ENCODE measurements around the gene DOK3.
A peak's percentile ranks its signal among the peaks of the same experiment; 100 is the strongest.

DOK3 gene

DNA sequence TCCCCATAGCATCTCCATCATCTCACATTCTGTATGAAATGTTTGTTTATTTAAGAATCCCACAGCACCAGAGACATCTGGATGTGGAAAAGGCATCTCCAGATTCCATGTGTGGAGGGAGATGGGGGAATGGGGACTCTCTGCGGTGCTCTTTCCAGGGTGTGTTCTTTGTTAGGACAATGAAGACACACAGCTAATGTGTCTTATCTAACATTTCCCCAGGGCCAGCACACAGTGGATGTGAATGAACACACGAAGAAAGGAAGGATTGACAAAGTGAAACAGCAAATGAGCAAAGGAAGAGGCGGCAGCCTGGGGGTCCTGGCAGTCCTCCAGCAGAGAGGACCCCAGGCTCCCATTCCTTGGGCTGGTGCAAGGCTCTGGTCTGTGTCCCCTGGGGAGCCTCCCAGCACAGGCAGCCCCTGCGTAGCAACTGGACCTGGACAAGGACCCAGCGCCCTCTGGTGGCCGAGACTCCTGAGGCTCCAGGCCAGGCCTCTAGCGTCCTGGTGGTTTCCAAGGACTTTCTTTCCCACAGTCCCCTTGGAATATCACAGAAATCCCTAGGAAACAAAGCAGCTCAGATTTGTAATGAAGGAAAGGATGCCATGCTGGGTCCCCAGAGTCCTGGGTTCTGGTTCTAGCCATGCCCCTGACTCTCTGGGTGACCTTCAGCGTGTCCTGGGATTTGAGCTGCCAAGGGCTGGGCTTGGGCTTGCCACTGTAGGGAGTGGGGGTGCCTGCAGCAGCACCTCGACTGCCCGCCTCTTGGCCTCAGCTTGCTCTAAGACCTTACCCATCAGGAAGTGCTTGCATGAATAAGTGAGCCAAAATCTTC lies 8.7 kb downstream of the DOK3 start:
- Histone ChIP-seq H3K27ac (ENCODE audit: low read depth, low read length) (peak overlapping the region; percentile 81; the same call in 1 of the 2 replicates), H3K9me2 (replicated peaks; ENCODE audit: insufficient read depth, low read length) (no peaks in the 10 kb centered on the region), H3K4me3 (ENCODE audit: insufficient read depth, low read length, poor library complexity, severe bottlenecking) (no peak overlapping the region), H3K79me2 (ENCODE audit: insufficient read depth, low read length) (no peaks in the 10 kb centered on the region), H3F3A (ENCODE audit: insufficient read depth) (peaks cover 14% of the 10 kb centered on the region), H3K9ac (ENCODE audit: low read length) (peak overlapping the region; percentile 29; the same call in 1 of the 2 replicates), H3K4me2 (ENCODE audit: low read depth, low read length, poor library complexity, severe bottlenecking) (no peak overlapping the region), H3K9me3 (ENCODE audit: insufficient read depth, low read length) (no peaks in the 10 kb centered on the region), H4K20me1 (ENCODE audit: low read depth, low read length) (no peaks in the 10 kb centered on the region), H3K27me3 (ENCODE audit: low read length) (no peaks in the 10 kb centered on the region), H3K36me3 (ENCODE audit: low read length) (no peaks in the 10 kb centered on the region), H2AFZ (ENCODE audit: low read depth, low read length, severe bottlenecking) (no peak overlapping the region)
- TF ChIP-seq EZH2phosphoT487 (conservative IDR thresholded peaks at IDR 0.05; ENCODE audit: low read length), result no peak
- TF ChIP-seq, protein P1, sequence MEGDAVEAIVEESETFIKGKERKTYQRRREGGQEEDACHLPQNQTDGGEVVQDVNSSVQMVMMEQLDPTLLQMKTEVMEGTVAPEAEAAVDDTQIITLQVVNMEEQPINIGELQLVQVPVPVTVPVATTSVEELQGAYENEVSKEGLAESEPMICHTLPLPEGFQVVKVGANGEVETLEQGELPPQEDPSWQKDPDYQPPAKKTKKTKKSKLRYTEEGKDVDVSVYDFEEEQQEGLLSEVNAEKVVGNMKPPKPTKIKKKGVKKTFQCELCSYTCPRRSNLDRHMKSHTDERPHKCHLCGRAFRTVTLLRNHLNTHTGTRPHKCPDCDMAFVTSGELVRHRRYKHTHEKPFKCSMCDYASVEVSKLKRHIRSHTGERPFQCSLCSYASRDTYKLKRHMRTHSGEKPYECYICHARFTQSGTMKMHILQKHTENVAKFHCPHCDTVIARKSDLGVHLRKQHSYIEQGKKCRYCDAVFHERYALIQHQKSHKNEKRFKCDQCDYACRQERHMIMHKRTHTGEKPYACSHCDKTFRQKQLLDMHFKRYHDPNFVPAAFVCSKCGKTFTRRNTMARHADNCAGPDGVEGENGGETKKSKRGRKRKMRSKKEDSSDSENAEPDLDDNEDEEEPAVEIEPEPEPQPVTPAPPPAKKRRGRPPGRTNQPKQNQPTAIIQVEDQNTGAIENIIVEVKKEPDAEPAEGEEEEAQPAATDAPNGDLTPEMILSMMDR (IDR thresholded peaks at IDR 0.05; ENCODE audit: insufficient read depth, low read length, poor library complexity, severe bottlenecking), result peak; percentile 95

DNA sequence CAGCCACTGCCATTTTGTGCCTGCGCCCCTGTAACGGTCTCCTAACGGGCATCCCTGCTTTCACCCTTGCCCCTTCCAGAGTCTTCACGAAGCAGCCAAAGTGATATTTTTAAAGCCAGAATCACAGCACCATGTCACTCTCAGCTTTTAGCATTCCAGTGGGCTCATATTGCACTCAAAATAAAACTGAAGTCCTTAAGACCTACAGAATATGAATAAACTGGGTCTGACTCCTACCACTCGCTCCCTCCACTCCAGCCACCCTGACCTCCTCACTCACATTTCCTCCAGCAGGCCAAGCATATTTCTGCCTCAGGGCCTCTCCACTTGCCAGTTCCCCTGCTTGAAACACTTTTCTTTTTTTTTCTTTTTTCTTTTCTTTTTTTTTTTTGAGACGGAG lies 9.8 kb downstream of the DOK3 start:
- H3K4me2 ChIP-seq (ENCODE audit: low read depth, low read length, poor library complexity, severe bottlenecking), result no peak overlapping the region
- H3K4me3 ChIP-seq (ENCODE audit: insufficient read depth, low read length, poor library complexity, severe bottlenecking), result no peak overlapping the region
- H3K9me2 ChIP-seq (replicated peaks; ENCODE audit: insufficient read depth, low read length), result no peaks in the 10 kb centered on the region
- H4K20me1 ChIP-seq (ENCODE audit: low read depth, low read length), result no peaks in the 10 kb centered on the region
- no peak for TF ChIP-seq EZH2phosphoT487 (conservative IDR thresholded peaks at IDR 0.05; ENCODE audit: low read length)
- TF ChIP-seq, protein P1 (IDR thresholded peaks at IDR 0.05; ENCODE audit: insufficient read depth, low read length, poor library complexity, severe bottlenecking), result no peak
- H3K27me3 ChIP-seq (ENCODE audit: low read length), result no peaks in the 10 kb centered on the region
- no peak overlapping the region for H3K9ac ChIP-seq (ENCODE audit: low read length)
- no peaks in the 10 kb centered on the region for H3K79me2 ChIP-seq (ENCODE audit: insufficient read depth, low read length)
- H3K36me3 ChIP-seq (ENCODE audit: low read length), result no peaks in the 10 kb centered on the region
- no peak overlapping the region for H3K27ac ChIP-seq (ENCODE audit: low read depth, low read length)
- H2AFZ ChIP-seq (ENCODE audit: low read depth, low read length, severe bottlenecking), result no peak overlapping the region
- H3K9me3 ChIP-seq (ENCODE audit: insufficient read depth, low read length), result no peaks in the 10 kb centered on the region
- peaks cover 14% of the 10 kb centered on the region for H3F3A ChIP-seq (ENCODE audit: insufficient read depth)

DNA sequence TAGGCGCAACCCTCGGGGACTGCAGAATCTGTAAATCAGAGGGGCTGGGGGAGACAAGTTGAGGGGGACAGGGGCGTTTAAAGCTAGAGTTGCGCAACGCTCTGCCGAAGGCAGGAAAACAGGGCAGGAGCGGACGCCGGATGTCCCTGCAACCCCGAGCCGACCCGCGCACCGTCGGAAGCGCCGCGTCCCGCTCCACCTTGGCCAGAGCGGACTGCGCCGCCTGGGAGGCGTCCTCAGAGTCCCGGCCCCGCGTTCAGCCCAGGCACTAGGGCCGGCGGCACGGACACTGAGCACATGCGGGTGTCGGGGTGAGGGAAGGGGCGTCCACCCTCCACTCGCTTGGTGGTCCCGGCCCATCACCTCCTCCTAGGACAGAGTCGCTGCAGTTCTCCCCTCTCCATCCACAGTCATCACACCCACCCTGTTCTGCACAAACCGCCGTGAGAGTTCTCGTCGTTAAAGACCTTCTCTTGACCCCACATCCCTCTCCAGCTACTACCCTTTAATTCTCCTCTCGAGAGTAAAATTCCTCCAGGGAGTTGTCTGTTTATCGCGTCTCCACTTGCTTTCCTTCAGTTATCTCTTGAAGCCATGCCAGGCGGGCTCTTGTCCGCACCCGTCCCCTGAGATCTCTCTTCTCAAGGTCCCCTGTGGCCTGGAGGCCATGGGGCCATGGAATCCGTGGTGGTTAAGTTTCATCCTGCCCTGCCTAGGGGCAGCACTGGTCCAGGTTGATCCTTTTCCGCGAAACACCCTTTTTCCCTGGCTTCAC lies 11.4 kb downstream of the DOK3 start:
- no peaks in the 10 kb centered on the region for H4K20me1 ChIP-seq (ENCODE audit: low read depth, low read length)
- peak overlapping the region; percentile 75 for H3K9ac ChIP-seq (ENCODE audit: low read length)
- H3K9me3 ChIP-seq (ENCODE audit: insufficient read depth, low read length), result no peaks in the 10 kb centered on the region
- no peaks in the 10 kb centered on the region for H3K9me2 ChIP-seq (replicated peaks; ENCODE audit: insufficient read depth, low read length)
- H3K27ac ChIP-seq (ENCODE audit: low read depth, low read length), result no peak overlapping the region
- H3F3A ChIP-seq (ENCODE audit: insufficient read depth), result peaks cover 19% of the 10 kb centered on the region
- peak overlapping the region; percentile 79 for H2AFZ ChIP-seq (ENCODE audit: low read depth, low read length, severe bottlenecking)
- no peaks in the 10 kb centered on the region for H3K36me3 ChIP-seq (ENCODE audit: low read length)
- TF ChIP-seq EZH2phosphoT487 (conservative IDR thresholded peaks at IDR 0.05; ENCODE audit: low read length), result no peak
- TF ChIP-seq, protein P1 (IDR thresholded peaks at IDR 0.05; ENCODE audit: insufficient read depth, low read length, poor library complexity, severe bottlenecking), result no peak
- H3K4me3 ChIP-seq (ENCODE audit: insufficient read depth, low read length, poor library complexity, severe bottlenecking), result peak overlapping the region; percentile 70
- peak overlapping the region; percentile 71 for H3K4me2 ChIP-seq (ENCODE audit: low read depth, low read length, poor library complexity, severe bottlenecking)
- no peaks in the 10 kb centered on the region for H3K27me3 ChIP-seq (ENCODE audit: low read length)
- no peaks in the 10 kb centered on the region for H3K79me2 ChIP-seq (ENCODE audit: insufficient read depth, low read length)

Measured in SU-DHL-6 (cell line).